SIG-M5 treated with dmso at 0.1 percent for 504 hours (cell line): ENCODE measurements around the gene MTIF3.

Source experiments
- DNase-seq: peaks from one replicate; lab custom pipeline; 2025; ENCODE audit not compliant: unreplicated experiment; lab: John Stamatoyannopoulos, UW

The MTIF3 gene

DNA sequence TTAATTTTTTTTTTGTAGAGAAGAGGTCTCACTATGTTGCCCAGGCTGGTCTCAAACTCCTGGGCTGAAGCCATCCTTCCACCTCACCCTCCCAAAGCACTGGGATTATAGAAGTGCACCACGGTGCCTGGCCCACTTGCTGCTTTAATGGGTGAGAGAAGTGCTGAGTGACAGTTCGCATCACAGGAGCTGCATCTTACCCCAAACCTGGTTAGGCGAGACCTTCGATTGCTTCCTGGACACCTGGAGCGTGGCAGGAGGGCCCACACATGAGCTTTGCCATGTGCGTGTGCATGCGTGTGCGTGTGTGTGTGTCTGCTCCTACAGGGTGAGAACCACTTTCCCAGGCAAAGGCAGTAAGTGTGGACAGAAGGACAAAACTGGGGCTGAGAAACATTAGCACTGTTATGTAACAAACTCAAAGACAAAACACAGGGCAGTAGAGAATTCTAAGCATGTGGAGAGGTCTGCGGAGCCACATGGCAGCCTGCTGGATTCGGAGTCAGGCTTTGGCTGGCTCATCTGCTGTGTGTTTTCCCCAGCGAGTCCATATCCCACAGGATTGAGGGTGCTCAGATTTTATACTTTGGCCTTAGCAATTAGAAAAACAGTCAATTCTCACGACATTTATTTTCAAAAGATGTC lies 11.7 kb upstream of the MTIF3 start:
- DNase-seq = no peak

DNA sequence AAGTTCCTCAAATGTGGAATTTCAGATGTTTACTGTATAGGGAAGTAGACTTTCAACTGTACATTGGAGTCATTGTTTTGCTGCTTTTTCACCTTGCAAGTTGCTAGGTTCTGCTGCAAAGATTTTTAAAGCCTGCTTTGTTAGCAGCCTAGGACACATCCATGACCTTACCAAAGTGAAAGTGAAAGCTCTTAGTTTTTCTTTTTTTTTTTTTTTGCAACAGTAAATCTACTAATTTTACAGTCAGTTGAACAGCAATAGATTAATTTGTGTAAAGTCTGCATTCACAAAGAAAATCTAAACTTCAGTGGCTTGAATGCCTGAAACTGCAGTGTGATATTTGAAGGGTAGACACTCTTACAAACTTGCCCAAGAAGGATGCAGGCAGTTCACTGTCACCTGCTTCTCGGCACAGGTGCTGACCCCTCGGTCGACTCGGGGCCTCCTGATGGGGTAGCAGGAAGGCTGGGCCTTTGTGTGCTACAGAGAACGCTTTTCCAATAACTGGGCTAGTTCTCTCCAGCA lies 5.0 kb upstream of the MTIF3 start:
- no peak for DNase-seq

DNA sequence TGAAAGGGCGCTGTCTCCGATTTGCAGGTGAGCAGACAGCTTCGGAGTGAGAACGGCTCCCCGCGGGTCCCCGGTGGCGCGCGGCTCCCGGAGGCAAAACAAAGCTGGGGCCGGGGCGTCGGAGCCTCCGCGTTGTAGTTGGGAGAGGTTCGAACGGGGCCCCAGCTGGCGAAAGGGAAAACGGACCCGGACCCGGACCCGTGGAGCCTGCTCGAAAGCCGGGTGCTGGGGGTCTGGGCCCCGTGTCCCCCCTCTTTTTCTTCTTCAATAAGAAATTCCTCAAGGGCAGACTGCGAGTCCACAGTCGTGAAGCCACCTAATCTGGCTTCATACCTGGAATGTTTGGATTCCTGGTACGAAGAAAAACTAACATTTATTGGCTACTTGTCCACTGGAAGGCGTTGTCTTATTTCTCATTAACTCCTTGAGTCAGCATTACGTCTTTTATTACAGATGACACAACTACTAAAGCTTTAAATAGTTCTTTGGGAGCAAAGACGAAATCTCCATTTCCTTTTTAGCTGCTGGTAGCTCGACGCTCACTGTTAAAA lies 632 bp upstream of the MTIF3 start:
- DNase-seq = peak; percentile 67

DNA sequence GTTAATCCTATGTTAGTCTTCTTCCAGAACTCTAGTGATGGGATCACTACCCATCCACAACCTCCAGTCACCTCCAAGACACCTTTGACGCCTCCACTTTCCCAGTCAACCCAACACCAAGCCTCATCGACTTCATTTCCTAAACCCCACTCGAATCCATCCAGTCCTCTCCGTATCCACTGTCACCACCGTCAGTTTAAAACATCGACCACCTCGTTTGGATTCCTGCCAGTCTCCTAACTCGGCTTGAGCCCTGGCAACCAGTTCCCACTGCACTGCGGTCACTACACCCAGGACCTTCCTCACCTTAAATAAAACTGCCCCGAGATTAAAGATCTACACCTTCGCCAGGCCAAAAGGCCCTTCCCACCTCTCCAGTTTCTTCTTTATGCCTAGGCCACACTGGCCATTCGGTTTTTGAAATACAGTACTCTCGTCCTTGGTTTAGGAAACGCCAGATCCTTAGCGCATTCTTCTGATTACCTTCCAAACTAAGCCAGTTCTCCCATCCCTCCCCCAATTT lies 1.2 kb downstream of the MTIF3 start:
- no peak for DNase-seq

DNA sequence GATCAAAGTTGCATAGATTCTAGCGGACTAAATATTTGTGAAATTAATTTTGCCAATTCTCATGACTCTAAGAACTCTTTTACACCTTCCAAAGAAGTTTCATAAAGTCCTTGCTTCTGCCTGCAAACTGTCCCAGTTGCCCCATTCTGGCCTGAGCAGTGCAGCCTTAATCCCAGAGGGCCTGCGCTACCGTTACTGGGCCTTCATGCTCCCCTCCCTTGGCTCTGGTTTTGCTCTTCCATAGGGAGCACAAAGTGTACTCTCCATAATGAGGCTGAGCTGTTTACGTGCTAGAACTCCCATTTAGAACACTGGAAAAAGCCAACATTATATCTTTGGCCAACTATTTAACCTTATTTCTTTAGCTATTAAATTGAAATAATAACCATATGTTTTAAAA lies 2.1 kb downstream of the MTIF3 start:
- no peak for DNase-seq

DNA sequence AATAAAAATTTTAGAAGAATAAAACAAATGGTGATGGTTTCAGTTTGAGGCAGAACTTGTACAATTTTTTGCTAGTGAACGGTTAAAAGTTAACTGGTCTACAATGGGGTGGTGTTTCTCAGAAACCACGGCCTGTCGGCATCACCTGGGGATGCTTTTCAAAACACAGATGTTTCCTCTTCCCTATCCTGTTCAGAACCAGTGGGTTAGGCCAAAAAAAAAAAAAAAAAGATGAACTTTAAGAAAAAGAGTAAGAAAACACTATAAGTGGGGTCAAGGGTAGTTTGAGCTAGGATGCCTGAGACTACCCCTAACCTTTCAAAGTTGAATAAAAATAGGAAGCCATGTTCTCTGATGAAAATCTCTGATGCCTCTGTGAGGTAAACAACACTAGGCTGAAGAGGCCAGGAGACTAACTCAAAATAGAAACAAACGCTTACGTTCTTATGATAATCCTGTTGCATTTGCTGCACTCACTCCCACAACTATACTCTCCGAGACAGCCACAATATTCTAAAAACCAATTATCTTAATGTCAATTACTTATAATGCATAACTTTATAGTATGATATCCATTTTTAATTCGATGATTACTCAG lies 3.3 kb downstream of the MTIF3 start:
- DNase-seq = no peak

DNA sequence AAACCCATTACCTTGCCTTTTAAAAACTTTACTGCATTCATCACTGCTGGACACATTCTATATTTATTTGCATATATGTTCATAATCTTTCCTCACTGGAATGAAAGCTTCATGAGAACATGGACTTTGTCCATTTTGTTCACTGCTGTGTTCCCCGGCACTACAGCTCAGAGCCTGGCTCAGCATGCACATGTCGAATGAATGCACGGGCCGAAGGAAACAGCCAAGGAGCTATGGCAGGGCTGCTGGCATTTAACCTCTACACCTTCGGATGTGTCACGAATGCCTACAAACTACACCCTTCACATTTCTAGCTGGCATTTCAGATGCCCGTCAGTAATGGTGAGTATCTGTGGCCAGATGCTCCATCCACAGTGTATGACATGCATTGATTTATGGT lies 7.6 kb downstream of the MTIF3 start:
- no peak for DNase-seq

DNA sequence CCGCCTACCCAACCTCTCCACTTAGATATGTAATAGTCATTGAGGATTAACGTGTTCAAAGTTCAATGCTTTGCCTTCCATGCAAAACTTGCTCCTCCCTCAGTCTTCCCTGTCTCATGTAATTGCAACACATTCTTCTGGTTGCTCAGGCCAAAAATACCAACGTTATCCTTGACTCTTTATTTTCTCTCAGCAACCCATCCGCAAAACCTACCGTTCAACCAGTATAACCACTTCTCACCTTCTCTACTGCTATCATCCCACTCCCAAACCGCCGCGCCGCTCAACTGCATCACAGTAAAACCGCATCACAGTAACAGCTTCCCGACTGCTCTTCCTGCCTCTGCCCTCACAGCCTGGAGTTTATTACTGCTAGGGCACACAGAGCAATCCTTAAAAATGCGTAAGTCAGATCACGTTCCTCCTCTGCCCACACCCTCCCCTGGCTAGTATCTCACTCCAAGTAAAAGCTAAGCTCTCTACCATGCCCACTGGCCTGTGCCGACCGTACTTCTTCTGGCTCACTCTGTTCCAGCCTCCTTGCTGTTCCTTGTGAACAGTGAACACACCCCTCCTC lies 8.2 kb downstream of the MTIF3 start:
- DNase-seq = no peak

DNA sequence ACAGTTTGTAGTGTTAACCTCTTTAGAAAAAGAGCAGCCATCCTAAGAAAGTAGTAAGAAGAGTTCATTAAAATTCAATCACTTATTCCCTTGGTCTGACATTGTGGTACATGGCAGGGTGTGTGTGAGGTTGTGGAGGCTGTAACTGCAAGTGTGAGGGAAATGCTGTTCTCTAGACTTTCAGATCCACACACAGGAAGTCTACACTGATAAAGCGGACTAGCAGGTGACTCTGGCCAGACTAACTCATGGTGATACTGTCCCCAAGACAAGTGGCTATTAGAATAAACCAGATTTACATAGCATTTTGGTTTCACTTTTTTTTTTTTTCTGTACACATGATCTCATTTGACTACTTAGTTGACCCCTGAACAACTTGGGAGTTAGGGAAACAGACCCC lies 10.0 kb downstream of the MTIF3 start:
- DNase-seq = no peak

DNA sequence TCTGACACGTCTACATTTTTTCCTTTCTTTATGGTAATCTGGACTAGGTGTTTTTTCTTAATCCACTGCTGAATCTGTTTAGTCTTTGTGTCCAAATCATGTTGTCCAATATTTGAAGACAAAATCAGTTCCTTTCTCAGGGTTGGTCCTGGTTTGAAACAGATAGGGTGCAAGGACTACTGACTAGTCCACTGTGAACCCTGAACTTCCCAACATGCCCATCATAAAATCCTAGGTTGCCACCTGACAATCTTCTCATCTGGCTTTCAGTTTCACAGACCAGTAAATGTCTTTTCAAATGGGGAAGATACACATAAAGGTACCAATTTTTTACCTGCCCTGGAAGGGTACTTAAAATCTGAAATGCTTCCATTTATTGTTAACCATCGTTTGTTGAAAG lies 13.2 kb downstream of the MTIF3 start:
- DNase-seq = no peak

DNA sequence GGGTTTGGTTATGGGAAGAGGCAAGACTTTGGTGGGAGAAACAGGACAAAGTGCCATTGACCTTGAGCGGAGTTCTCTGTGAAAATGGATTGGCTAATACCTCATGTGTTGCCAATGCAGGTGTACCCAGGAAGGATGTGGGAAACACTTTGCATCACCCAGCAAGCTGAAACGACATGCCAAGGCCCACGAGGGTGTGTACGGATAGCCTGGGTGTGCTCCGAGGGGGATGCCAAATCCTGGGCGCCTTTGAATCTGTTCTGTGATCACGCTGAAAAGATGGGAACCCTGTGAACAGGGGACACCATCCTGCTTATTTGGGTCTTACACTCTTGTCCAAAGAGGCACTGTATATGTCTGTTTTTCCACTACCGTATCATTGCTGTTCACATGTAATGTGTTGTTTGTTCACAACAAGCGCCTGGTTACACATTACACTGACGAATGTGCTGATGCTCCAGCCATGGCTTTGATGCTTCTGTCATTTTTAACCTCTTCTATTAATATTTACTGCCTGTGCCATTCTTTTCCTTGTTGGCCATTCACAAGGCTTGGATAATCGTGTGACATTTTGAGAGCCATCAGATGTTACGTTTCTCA lies 17.7 kb downstream of the MTIF3 start:
- DNase-seq = no peak

DNA sequence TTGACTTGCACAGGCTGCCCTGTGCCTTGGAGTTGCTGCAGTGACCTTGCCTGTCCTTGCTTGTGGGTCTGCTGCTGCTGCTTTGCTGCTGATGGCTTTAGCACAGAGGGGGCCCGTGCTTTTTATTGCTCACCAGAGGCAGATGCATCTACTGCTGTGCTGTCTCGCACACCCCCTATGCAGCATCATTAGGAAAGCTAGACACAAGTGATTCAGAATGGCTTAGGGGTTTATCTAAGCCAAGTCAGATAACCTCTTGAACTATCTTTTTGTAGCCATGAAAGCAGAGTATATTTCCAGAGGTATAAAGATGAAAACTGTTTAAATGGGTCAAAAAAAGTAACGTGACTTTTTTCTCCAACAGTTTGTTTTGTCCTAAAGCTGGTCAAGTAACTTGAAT lies 18.2 kb downstream of the MTIF3 start:
- no peak for DNase-seq

DNA sequence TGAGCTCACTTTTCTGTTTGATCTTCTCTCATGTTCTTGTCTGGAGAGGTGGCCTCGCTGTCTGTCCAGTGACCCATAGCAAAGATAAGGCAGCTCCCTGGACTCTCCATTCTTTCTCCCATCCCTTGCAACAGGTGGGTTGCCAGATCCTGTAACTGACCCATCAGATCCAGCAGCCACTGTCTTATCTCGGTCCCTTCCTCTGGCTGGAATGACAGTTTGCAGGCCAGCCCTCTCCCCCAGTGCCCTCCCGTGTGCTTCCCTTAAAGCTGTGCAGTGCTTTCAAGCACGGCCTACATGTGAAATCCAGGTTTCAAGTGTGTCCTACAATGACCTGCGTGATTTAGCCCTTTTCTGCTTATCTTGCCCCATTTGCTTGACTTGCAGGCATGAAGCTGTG lies 22.2 kb downstream of the MTIF3 start:
- no peak for DNase-seq

DNA sequence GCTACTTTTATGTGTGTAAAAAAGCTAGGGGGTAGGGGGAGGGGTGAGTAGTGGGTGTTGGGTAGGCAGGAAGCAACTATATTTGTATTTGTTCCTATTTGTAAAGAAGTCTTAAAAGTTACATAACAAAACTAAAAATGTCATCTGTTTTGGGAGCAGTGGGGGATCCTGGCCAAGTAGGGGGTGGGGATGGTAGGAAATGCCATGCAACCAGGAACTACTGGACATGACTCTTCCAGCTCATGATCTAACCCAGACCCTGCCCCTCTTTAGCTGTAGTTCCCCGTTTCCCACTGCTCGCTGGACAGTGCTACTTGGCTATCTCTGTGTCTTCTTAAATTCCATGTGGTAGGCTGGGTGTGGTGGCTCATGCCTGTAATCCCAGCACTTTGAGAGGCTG lies 22.7 kb downstream of the MTIF3 start:
- DNase-seq = no peak

DNA sequence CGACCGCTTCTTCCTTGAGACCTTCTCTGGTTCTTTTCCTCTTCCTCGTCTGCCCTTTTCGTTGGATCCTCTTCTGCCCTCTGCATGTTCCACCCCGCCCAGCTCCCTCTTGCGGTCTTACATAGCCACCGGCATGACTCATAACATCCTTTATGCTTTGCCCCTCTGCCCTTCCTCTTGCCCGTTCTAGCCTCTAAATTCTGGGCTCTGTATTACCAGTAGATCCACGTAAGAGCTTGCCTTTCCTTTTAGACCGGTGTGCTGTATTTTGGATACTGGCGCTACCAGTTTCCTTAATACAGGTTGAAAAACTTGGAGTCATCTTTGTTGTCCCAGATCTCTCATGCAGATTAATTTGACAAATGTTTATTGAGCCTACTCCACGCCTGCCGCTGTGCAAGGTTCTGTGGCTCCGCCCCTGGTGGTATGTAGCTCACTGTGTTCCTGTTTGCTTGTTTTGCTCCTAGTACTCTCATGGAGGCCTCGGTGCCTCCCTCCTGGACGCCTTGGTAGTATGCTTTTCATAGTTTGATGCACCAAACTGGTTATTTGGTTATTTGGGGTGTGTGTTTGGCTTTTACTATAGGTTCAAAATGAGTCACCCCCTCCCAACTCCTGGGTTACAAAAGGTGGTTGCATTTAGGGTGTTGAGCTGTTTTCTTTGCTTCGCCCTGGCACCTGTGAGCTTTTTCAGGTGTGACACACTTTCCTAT lies 24.3 kb downstream of the MTIF3 start:
- DNase-seq = peak; percentile 97

DNA sequence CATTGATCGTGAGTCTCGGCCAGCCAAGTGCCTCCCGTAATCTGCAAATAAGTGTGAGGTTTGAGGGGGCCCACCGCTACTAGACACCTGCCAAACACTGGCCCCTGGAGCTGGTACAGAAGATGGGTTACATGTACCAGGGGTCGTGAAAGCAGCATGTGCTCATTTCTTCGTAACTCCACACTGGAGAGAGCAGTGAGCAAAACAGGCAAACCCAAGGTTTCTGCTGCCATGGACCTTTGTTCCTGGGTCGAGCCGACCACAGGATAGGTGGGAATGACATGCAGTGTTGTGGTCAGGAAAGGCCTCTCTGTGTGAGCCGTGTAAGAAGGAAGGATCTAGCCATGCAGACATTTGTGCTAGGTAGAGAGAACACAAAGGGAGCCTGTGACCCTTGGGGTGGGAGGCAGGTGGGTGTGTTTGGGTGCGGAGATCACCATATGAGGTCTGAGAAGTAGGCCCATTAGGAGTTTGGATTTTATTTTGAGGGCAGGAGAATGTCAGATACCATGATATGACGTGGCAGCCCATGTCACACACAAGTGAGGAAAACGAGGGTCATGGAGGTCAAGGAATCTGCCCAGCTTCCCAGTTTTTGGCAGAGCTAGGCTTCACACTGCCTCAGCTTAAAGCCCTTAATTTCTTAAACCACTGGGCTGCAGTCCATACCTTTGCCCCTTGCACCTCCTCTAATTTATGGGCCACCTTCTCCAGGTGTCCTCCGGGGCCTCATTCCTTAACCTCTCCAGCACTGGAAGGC lies 25.0 kb downstream of the MTIF3 start:
- DNase-seq = no peak

DNA sequence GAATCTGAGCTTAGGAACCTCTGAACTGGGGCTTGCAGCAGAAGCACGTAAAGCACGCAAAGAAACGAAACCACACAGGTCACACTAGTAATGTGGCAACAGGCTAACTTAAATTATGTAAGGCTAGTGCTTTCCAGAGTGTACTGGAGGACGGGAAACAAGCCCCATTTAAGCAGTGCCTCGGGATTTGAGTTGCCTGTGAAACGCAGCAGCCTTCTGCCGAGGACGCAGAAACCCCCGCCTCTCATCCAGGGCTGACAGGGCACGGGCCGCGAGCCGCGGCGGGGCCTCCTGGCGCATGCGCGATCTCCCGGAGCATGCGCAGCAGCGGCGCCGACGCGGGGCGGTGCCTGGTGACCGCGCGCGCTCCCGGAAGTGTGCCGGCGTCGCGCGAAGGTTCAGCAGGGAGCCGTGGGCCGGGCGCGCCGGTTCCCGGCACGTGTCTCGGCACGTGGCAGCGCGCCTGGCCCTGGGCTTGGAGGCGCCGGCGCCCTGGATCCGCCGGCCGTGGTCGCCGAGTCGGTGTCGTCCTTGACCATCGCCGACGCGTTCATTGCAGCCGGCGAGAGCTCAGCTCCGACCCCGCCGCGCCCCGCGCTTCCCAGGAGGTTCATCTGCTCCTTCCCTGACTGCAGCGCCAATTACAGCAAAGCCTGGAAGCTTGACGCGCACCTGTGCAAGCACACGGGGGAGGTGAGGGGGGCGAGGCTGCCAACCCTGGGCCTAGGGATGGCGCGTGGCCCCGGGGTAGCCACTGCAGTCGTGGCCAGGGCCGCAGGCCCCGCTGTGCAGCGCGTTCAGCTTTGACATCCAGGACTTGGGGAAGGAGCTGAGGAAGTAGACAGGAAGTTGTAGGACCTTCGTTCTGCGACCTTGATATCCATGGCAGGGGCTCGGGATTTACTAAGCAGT lies 25.9 kb downstream of the MTIF3 start, which contains the start of gene GTF3A:
GTF3A (plus strand) TSS at position 374 of the 912 bp plus-strand sequence.
- peak; percentile 86 for DNase-seq

DNA sequence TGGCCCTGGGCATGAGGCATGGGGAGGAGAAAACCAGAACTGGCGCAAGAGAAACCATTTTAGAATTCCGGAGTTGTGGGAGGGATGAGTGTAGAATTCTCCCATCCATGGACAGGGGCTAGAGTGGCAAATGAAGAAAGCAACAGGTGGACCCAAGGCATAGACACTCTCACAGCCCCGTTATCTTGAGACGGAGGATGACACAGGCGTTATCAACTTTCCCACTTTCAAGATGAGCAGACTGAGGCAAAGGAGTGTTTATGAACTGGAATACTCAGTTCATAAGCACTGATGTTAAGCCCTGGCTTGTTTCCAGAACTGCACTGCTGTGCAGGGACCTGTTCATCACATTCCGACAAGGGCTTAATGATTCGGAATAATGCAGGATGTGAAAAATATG lies 27.0 kb downstream of the MTIF3 start:
- DNase-seq = no peak
